GM19455 (cell line): ENCODE measurements around the gene DFFB.

Experiments used
- ATAC-seq: cut with Tn5 transposase; IDR thresholded peaks from one replicate; pipeline ENCODE4 v1.9.1; 2021; ENCODE audit not compliant: unreplicated experiment

Gene DFFB

DNA sequence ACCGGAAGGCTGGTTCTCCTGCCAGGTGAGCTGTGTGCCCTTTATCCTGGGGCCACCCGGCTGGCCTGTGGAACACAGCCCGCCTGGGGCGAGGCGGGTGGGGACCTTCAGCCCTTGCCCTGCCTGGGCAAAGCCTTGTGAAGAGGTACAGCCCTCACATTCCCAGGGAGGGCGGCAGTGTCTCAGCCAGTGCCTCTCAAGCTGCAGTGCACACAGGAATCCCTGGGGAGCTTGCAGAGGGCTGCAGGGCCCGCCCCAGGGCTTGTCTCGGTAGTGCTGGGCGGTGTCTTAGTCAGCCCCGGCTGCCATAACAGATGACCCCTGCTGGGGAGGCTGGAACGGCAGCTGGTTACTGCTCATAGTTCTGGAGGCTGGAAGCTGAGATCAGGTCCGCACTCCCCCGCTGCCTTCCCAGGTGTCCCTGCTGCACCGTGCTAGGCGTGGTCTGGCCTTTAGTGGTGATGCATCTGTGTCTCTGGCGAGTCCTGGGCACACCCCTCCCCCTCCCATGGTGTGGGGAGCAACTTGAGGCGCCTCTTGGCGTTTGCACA, 12.6 kb downstream of the DFFB start:
- no peak for ATAC-seq

DNA sequence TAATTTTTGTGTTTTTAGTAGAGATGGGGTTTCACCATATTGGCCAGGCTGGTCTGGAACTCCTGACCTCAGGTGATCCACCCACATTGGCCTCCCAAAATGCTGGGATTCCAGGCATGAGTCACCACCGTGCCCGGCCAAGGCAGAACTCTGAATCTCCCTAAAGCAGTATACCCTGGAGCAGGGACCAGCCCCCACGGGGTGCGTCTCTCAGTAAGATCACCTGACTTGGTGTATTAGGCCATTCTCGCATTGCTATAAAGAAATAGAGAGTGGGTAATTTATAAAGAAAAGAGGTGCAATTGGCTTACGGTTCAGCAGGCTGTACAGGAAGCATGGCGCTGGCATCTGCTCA, 14.2 kb downstream of the DFFB start:
- no peak for ATAC-seq

DNA sequence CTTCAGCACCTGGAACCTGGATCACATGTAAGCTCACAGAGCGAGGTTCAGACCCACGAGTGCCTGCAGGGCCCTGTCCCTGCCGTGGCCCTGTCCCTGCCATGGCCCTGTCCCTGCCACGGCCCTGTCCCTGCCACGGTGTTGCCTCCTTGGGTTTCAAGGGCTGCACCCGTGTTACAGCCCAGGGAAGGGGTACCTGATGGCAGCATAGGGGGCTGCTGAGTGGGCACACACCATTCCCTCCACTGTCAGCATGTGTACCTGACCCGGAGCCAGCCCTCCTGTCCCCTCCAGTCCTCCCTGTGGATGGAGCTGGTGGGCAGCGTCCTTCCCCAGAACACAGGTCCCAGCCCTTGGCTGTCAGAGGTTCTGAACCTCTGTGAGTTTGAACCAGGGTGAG, 15.3 kb downstream of the DFFB start:
- ATAC-seq = no peak

DNA sequence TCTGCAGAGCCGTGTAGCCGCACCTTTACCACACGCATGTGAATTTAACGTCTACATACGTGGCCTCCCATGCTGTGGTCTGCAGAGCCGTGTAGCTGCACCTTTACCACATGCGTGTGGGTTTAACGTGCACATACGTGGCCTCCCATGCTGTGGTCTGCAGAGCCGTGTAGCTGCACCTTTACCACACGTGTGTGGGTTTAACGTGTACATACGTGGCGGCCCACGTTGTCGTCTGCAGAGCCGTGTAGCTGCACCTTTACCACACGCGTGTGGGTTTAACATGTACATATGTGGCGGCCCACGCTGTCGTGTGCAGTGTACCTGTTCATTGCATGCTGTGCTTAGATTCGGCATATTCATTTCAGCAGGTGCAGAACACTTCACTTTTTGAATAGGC, 17.5 kb downstream of the DFFB start:
- no peak for ATAC-seq

DNA sequence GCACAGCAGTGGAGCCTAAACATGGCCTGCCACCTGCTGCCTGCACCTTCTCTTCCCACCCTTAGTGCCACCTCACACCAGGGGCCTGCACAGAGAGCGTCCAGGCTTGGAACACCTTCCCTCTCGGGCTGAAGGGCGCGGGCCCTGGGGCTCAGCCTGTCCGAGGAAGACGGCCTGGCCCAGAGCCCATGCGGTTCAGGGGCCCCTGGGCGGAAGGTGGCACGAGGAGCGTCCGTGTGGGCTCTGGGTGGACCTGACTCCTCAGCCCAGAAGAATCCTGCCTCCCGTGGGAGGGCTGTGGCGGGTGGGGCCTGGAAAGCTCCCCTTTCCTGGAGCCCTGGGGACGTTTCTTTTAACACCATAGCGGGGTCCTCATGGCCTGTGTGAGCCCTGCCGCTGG, 19.4 kb downstream of the DFFB start:
- no peak for ATAC-seq

DNA sequence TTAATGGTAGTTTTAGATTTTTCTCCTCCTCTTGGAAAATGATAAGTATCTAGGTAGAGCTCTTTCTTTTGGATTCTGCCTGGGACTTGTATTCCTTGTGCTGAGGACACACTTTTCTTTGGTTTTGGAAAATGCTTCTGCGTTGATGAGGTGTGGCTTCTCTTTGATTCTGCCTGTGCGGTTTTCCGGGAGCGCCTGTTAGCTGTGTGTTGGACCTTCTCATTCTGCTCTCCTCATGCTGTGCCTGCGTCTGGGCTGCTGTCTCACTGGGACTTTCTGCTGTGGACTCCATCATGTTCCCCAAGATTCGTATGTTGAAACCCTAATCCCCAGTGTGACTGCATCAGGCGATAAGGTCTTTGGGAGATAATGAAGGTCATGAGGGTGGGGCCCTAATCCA, 21.8 kb downstream of the DFFB start:
- ATAC-seq = no peak

DNA sequence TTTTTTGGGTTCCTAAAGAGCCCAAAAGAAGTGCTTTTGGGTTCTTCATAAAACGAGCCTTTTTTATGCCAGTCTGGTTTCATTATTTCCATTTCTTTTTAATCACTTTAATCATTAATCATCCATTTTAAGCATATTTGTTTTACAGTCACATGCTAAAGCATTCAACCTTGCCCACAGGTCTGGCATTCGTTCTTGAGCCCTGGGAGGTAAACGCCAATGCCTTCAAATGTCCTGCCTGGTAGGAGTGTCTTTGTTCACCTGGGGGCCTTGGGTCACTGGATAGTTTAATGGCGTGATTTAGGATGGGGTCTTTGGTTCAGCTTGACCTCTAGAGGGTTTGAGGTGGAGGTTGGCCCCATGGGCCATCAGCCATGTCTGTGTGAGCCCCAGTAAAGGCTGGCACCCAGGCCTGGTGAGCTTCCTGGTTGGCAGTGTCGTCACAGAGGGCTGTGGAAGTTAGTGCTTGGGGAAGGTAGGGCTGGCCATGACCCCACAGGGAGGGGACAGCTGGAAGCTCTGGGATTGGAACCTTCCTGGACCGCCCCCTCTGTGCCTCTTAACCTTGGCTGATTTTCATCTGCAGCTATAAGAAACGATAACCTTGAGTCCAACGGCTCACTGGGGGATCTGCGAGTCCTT, 22.6 kb downstream of the DFFB start:
- no peak for ATAC-seq

DNA sequence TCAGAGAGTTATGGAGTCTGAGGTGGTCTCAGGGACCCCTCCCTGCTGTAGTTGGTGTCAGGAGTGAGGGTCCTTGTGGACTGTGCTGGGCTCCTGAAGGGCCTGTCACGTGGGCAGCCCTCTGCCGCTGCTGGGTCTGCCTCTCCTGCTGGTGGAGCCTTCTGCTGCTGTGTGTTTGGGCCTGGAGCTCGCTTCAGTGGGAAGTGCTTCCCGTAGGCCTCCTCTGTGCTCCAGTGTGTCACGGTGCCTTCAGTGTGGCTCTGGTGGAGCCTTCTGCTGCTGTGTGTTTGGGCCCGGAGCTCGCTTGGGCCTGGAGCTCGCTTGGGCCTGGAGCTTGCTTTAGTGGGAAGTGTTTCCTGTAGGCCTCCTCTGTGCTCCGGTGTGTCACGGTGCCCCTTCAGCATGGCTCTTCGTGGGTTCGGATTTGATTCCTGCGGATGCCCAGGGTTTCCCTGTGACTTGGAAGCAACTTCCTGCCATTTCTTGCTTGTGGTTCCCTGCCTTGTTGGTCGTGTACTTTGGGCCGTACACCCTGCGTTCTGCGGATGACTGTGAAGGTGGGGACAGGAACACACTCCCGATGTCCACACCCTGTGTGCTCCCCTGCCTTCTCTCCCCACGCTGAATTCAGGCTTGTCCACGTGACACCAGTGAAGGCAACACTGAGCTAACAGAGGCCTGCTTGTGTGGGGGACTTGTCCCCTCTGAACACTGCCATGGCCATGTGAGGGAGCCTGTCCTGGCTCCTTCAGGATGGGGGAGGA, 23.3 kb downstream of the DFFB start:
- ATAC-seq = no peak

DNA sequence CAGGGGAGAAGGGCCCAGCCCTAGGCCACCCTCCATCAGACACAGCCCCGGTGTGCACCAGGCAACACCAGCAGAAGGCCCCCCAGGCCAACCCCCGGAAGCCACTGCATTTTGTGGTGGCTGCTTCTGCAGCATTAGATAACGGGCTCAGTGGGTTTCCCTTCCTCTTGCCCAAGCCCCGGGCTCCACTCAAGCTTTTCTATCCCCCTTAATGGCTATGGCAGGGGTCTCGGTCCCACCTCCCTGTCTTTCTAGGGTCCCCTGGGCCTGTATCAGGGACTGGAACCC, 23.9 kb downstream of the DFFB start:
- no peak for ATAC-seq

DNA sequence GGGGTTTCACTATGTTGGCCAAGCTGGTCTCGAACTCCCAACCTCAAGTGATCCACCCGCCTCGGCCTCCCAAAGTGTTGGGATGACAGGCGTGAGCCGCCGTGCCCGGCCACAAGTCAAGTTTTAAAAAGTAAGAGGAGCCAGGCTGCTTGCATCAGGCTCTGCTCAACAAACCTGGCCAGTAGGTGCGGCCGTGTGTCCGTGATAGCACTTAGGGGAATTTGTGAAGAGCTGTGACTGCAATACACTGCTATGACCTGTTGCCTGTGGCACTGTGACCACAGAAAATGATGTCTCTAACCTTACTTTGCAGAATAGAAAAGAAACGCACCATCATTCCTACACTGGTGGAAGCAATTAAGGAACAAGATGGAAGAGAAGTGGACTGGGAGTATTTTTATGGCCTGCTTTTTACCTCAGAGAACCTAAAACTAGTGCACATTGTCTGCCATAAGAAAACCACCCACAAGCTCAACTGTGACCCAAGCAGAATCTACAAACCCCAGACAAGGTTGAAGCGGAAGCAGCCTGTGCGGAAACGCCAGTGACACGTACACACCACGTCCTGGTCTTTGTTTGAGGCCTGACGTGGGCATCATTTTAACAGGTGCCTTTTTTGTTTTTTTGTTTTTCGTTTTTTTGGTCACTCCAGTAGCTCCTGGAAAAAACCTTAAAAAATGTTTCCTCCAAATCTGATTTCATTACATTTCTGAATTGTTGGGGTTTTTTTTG, 26.1 kb downstream of the DFFB start:
- no peak for ATAC-seq

DNA sequence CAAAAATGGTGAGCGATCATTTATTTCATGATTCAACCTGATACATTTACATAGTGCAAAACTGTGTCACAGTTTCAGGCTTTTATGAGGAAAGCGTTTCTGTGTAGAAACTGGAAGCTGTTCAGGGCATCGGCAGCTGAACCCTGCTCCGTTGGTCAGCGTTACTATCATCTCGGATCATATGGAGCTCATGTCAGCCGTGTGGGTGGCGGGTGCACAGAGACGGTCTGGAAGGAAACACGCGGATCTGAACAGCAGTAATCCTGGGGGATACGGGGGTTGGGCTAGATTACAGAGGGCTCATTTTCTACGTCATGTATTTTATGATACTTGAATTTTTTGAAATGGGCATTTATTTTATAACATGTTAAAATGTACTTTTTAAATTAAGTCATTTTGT, 27.7 kb downstream of the DFFB start:
- ATAC-seq = no peak

DNA sequence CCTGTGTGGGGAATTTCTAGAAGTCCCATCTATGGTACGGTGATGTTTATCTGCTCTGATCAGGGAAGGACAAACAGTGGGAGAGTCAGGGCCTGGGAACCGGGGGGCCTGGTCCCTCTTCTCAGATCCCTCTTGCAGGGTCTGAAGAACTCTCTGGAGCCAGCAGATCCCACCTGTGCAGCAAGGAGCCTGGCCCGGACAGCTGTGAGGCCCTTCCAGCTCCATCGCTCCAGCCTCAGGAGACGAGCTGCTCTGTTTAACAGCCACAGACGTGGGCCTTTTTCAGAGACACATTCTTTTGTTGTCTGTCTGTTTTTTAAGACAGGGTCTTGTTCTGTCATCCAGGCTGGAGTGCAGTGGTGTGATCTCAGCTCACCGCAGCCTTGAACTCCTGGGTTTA, 28.3 kb downstream of the DFFB start:
- no peak for ATAC-seq

DNA sequence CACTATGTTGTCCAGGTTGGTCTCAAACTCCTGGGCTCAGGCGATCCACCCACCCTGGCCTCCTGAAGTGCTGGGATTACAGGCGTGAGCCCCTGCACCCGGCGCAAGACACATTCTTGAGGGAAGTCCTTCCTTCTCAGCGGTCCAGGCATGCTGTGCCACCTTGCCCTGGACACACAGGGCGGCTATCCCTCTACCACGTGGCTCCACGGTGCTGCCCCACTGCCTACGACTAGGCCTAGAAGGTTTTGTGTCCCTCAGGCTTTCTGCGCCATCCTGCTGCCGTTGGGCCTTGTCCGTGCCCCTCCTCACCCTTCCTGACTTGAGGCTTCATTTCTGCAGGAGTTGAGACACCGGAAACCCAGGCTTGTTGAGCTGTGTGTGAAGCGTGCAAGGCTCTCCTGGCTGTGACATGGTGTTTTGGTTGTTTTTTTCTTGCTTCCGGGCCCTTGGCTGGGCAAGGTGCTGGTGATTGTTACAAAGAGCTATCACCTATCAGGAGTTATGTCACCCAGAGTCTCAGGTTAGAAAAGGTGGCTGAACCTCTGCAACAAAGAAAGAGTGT, 28.9 kb downstream of the DFFB start:
- ATAC-seq = no peak

DNA sequence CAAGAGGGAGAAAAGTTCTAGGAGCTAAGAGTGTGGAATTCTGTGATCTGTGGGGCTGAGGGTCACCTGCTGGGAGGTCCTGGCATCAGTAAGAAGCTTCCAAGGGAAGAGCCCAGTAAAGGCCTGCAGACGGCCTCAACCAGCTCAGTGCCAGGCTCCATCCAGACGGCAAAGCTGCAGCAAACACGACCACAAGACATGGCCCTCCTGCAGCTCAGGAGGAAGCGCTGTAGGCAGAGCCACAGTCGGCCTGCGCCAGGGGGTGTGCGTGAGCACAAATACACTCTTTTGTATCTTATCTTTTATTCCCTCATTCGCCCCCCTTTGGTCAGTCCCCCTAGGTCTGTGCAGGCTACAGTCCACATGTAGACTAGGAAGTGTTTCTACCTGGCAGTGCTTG, 29.4 kb downstream of the DFFB start:
- ATAC-seq = no peak

DNA sequence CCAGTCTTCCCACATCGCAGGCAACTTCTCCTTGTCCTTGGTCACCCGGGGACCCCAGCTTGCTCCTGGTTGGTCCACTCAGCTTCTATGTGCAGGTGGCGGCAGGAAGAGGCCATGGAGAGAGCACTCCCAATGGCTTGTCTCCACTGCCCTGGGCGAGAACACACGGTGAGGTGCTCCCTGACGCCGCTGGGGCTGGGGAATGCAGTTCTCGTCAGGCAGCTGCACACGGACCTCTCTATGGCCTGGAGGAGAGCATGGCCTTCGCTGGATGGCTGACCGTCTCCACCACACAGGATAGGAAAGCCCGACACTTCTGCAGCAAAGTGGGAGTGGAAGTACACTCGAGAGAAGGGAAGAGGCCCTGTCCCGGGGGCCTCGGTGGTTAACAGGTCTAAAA, 31.0 kb downstream of the DFFB start:
- ATAC-seq = no peak

DNA sequence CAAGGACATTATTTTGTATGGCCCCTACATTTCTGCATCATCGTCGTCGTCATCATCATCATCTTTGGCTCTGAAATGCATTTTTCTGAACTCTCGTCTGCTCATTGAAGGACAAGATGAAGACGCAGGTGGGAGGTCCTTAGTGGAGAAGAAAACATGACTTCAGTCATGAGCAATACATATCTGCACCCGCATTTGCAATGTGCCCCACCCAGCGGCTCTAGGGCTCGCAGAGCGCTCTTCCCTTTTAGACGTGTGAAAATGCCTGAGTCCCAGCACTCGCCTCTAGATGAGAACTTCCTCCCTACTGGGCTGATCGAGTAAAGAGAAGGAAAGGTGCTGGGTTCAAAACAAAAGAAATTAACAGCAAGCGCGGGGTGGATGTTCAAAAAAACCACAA, 32.7 kb downstream of the DFFB start:
- no peak for ATAC-seq

DNA sequence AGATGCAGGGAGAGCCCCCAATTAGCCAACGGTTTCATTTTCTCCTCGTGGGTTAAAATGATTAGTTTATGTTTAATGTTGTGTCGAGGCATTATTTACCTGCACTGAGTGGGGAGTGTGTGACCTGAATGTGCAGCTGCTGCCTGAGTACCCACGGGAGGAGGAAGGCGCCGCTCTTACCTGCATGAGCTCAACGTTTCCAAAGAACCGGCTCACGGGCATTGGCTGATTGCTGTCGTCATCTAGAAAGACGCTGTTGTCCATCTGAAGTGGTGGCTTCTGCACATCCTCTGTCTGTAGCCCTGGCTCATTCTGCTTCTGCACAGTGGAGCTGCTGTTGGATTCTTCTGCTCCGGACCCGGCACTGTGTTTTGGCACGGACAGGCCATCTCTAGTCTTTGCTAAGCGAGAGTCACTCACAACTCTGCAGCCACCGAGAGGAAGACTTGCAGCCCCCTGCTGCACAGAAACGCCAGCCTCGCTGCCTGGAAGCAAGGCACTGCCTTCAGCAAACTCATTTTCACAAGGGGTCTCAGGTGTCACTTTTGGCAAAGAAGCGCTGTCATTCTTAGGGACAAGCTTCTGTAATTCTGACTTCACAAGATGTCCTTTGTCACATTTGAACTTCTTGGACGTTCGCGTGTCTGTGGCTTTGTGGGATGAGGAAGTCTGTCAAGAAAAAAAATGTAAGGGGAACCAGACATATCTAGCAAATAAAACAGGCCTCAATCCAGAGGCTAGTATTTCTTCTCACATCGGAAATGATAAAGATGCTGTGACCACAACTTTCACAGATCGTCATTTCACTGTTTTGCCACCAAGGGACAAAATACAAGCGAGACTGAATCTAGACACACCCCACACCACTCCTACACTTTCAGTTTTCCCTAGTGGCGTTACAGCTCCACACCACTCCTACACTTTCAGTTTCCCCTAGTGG, 33.4 kb downstream of the DFFB start:
- ATAC-seq = no peak

DNA sequence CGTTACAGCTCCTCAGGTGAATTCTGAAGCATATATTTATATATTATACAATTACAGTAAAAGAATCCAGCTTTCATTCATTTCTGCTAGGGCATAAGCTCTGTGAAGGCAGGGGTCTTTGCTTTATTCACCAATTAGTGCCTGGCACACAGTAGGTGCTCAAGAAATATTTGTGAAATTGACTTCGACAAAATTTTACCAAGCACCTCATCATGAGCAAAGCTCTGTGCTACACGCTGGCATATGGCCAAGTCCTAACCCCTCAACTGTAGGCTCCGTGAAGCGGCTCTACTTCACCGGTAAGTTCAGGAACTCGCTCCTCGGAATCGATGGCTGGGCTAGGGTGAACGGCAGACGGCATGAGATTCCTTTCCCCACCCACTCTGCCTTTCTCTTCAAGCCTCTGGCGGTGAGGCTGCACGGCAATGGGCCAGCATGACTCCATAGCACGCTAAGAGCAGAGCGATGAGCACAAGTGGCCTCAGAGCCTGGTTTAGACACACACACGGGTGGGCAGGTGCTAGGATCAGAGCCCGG, 34.1 kb downstream of the DFFB start:
- no peak for ATAC-seq

DNA sequence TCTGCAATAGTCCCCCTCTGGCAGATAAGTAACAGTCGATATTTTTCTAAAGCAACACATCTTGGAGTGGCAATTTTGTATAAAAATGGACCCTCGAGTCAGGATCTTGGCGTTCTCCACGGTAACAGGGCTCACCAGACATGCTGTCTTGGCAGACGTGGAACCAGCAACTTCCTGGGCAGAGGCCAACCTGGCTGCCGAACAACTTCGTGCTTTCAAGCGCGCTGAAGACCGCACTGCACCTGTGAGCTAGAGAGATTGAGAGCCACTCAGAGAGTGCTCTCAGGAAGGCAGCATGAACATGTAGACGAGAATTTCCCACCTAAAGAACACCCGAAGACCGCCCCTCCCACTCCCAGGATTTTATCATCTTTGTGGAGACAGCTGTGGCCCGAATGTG, 35.5 kb downstream of the DFFB start:
- ATAC-seq = no peak

DNA sequence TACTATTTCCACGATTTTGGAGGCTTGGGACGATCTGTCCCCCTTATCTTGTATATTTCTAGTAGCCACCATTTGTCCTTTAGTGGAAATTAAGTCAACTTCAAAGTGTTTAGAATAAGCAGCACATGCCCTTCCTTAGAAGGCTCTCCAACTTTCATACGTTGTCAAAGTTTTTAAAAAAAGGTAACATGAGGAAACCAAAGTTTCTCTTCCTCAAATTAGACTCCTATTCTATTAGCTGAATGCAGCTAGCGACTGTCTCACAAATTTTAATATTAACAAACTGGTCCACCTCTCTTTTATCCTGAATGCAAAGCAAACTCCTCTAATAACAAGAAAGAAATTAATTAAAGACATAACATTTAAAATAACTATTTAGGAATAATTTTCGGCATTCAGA, 35.9 kb downstream of the DFFB start:
- no peak for ATAC-seq
